Gastroesophageal sphincter (tissue), 4 donors: ENCODE results near the gene MTUS2. TPM values are rescaled to one million over a fixed set of nuclear protein-coding genes. Genes with fewer than 3 reads are reported as not detected.
A peak's percentile ranks its signal among the peaks of the same experiment; 100 is the strongest.

Experiments used
- ATAC-seq: fragments of 150-250 bp; one replicate; pipeline ENCODE4 v1.9.1; 2016; ENCODE audit warnings: mild to moderate bottlenecking, moderate library complexity
- H3K27ac ChIP-seq, 4 donors: fragments of 200-600 bp; sonication (generic) in 3 of 4; 1 replicate in 3 of 4; 2 replicates in 1 of 4; pipeline ENCODE4 v1.5.1; 2016 to 2019
- H3K27me3 ChIP-seq: fragments of 200-600 bp; sonication (generic); one replicate; pipeline ENCODE4 v1.5.1; 2019
- H3K36me3 ChIP-seq, 2 donors: fragments of 200-600 bp; sonication (generic); one replicate each; pipeline ENCODE4 v1.5.1; 2019; ENCODE audit warnings: control low read depth in 1 of 2
- H3K4me1 ChIP-seq, 3 donors: fragments of 200-600 bp; sonication (generic); 1 replicate in 2 of 3; 2 replicates in 1 of 3; pipeline ENCODE4 v1.5.1; 2016 to 2019; ENCODE audit warnings: control low read depth in 2 of 3
- H3K4me3 ChIP-seq, 2 donors: fragments of 200-600 bp; sonication (generic); one replicate each; pipeline ENCODE4 v1.5.1; 2019; ENCODE audit warnings: mild to moderate bottlenecking in 1 of 2, moderate library complexity in 1 of 2
- H3K9me3 ChIP-seq, 3 donors: fragments of 200-600 bp; sonication (generic); one replicate each; pipeline ENCODE4 v1.5.1; 2017 to 2019; ENCODE audit warnings: control low read depth in 2 of 3
- EP300 ChIP-seq: sonication (generic); formaldehyde crosslinking; IDR thresholded peaks from one replicate; pipeline ENCODE4 v1.6.1; 2017; ENCODE audit warnings: antibody characterized with exemption, mild to moderate bottlenecking
- POLR2A ChIP-seq, 2 donors: fragments of 450-650 bp; IDR thresholded peaks; one replicate each; pipeline ENCODE4 v1.6.1; 2017; ENCODE audit warnings: antibody characterized with exemption in 2 of 2, mild to moderate bottlenecking in 2 of 2, moderate library complexity in 1 of 2
- POLR2AphosphoS5 ChIP-seq: sonication (generic); formaldehyde crosslinking; IDR thresholded peaks from one replicate; pipeline ENCODE4 v1.6.1; 2017; ENCODE audit warnings: antibody characterized with exemption
- WGBS, 2 donors: methylation state at CpG; one replicate each; pipeline ENCODE4 v1.1.5; 2018; ENCODE audit warnings: low coverage in 1 of 2; 5-methylcytosine and 5-hydroxymethylcytosine counted together
- total RNA-seq, 4 donors: library from RNA; depleted of rRNA; stranded (reverse); fragments of >200 nt; gene quantifications; one replicate each; pipeline ENCODE4 v1.1.0, GENCODE V29; 2016
- TF ChIP-seq, protein P1 (sequence below), 4 experiments: fragments of 200-600 bp in 2 of 4; fragments of 450-650 bp in 2 of 4; sonication (generic) in 1 of 4; IDR thresholded peaks; one replicate each; pipeline ENCODE4 v1.5.1; 2017 to 2019; ENCODE audit warnings: antibody characterized with exemption in 4 of 4, mild to moderate bottlenecking in 2 of 4, moderate library complexity in 2 of 4

The MTUS2 gene
- total RNA-seq, 4 donors from 2014 or later = 0.67 to 36.7 (median 18.4) TPM

- Histone ChIP-seq H3K36me3 (peaks cover 0 to 35% of the 10 kb centered on the region in 2 donors), H3K27me3 (no peaks in the 10 kb centered on the region), H3K4me1 (peaks cover 0 to 43% (median 13%) of the 10 kb centered on the region in 3 donors), H3K27ac (peak overlapping the region in 2 of 4 donors; percentile 34 to 64), H3K9me3 (no peaks in the 10 kb centered on the region), H3K4me3 (no peak overlapping the region)
- TF ChIP-seq, protein P1, sequence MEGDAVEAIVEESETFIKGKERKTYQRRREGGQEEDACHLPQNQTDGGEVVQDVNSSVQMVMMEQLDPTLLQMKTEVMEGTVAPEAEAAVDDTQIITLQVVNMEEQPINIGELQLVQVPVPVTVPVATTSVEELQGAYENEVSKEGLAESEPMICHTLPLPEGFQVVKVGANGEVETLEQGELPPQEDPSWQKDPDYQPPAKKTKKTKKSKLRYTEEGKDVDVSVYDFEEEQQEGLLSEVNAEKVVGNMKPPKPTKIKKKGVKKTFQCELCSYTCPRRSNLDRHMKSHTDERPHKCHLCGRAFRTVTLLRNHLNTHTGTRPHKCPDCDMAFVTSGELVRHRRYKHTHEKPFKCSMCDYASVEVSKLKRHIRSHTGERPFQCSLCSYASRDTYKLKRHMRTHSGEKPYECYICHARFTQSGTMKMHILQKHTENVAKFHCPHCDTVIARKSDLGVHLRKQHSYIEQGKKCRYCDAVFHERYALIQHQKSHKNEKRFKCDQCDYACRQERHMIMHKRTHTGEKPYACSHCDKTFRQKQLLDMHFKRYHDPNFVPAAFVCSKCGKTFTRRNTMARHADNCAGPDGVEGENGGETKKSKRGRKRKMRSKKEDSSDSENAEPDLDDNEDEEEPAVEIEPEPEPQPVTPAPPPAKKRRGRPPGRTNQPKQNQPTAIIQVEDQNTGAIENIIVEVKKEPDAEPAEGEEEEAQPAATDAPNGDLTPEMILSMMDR (IDR thresholded peaks at IDR 0.05) = no peak
- no peak for TF ChIP-seq EP300
- no peak for TF ChIP-seq POLR2A (IDR thresholded peaks at IDR 0.05)
- no peak for TF ChIP-seq POLR2AphosphoS5
- WGBS, 2 donors = 50% methylated on average over 9 of the region's 12 CpGs; no CpG with 5 or more reads in 1 of the 2 donors
- ATAC-seq = no peak
These were observed 691.1 kb downstream of the MTUS2 start for GRCh38 chr13:29511106-29511796.

GRCh38 chr13:29511980-29512379 lies 691.8 kb downstream of the MTUS2 start:
- H3K27ac ChIP-seq = peak overlapping the region in 1 of 4 donors; percentile 64
- no peaks in the 10 kb centered on the region for H3K9me3 ChIP-seq
- ATAC-seq = peak; percentile 74
- no peaks in the 10 kb centered on the region for H3K27me3 ChIP-seq
- peaks cover 0 to 40% (median 13%) of the 10 kb centered on the region in 3 donors for H3K4me1 ChIP-seq
- peak; percentile 81 for TF ChIP-seq POLR2AphosphoS5
- TF ChIP-seq, protein P1 (IDR thresholded peaks at IDR 0.05) = no peak
- no peak overlapping the region for H3K4me3 ChIP-seq
- 30 to 55% methylated on average over 6 to 8 of the region's 8 CpGs for WGBS, 2 donors
- H3K36me3 ChIP-seq = peaks cover 0 to 42% of the 10 kb centered on the region in 2 donors

GRCh38 chr13:29513002-29513980 lies 693.2 kb downstream of the MTUS2 start:
- ATAC-seq = no peak
- H3K27me3 ChIP-seq = no peaks in the 10 kb centered on the region
- 86 to 90% methylated on average over 5 to 10 of the region's 24 CpGs for WGBS, 2 donors
- TF ChIP-seq POLR2A (IDR thresholded peaks at IDR 0.05) = no peak
- no peak for TF ChIP-seq EP300
- TF ChIP-seq POLR2AphosphoS5 = no peak
- TF ChIP-seq, protein P1 (IDR thresholded peaks at IDR 0.05) = no peak
- H3K9me3 ChIP-seq = no peaks in the 10 kb centered on the region
- H3K36me3 ChIP-seq = peaks cover 0 to 55% of the 10 kb centered on the region in 2 donors
- peak overlapping the region in 1 of 4 donors; percentile 64 for H3K27ac ChIP-seq
- peaks cover 0 to 27% (median 7%) of the 10 kb centered on the region in 3 donors for H3K4me1 ChIP-seq
- H3K4me3 ChIP-seq = no peak overlapping the region

DNA sequence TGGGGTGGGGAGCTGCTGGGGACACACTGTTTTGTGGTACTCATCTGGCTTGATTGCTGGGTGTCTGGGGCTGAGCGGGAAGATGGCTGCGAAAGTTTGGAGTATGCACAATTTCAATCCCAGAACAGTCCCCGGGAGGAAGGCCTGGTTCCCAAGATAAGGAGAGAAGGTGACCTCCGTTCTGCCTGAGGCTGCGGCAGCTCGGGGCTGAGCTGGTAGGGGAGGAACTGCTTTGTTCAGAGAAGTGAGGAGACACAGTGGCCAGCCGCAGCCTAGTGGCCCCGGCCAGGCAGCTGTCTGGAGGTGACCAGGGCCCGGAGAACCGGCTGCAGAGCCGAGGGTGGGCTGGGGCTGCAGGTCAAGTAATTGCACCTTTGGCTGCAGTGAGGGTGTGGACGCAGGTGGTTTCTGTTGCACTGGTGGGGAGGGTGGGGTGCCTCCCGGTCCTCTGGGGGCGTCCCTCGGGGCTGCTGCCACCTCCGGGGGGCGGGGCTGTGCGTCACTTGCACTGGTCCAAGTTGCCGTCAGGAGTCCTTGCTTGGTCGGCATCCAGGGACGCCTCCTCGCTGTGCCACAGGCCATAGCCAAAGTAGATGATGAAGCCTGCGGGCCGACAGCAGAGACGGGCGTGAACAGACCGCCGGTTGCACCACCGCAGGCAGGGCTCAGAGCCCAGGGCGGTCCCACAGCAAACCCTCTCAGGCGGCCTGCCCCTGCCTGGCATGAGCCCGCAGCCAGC lies 694.0 kb downstream of the MTUS2 start:
- no peaks in the 10 kb centered on the region for H3K9me3 ChIP-seq
- 94 to 100% methylated on average over 2 to 3 of the region's 32 CpGs for WGBS, 2 donors
- ATAC-seq = no peak

More for the DNA sequence above, 694.0 kb downstream of the MTUS2 start:
- H3K4me3 ChIP-seq = no peak overlapping the region
- H3K27ac ChIP-seq = no peak overlapping the region
- no peaks in the 10 kb centered on the region for H3K27me3 ChIP-seq
- TF ChIP-seq EP300 (no peak), POLR2A (IDR thresholded peaks at IDR 0.05) (no peak), POLR2AphosphoS5 (no peak)
- TF ChIP-seq, protein P1 (IDR thresholded peaks at IDR 0.05) = no peak
- H3K36me3 ChIP-seq = peaks cover 0 to 64% of the 10 kb centered on the region in 2 donors
- peaks cover 0 to 20% (median 4%) of the 10 kb centered on the region in 3 donors for H3K4me1 ChIP-seq
